Measurements from ENCODE around the gene EXOC3L4. TPM values are rescaled to one million over a fixed set of nuclear protein-coding genes. Genes with fewer than 3 reads are reported as not detected.
"Not testable (repeated sequence)": the region's sequence is repeated elsewhere in the genome, so short reads cannot be mapped to it uniquely, and the experiment has no call there.

Gene EXOC3L4
- total RNA-seq, 2 experiments from 2014 or later: not detected

- no TSS peak for BruUV-seq (replicated peaks)
- Histone ChIP-seq H3K27ac (ENCODE audit: low read depth, low read length, poor library complexity, severe bottlenecking) (no peak overlapping the region), H3K79me2 (ENCODE audit: insufficient read depth, low read depth, low read length) (no peaks in the 10 kb centered on the region), H3K9me3 (ENCODE audit: low read length) (no peaks in the 10 kb centered on the region), H2AFZ (ENCODE audit: low read length) (no peak overlapping the region), H4K20me1 (ENCODE audit: insufficient read depth, low read length) (no peaks in the 10 kb centered on the region), H3K4me3 (ENCODE audit: low read depth, low read length, poor library complexity, severe bottlenecking) (no peak overlapping the region), H3K4me2 (ENCODE audit: low read length) (no peak overlapping the region), H3K36me3 (ENCODE audit: insufficient read depth, low read length) (no peaks in the 10 kb centered on the region), H3K4me1 (ENCODE audit: insufficient read depth, low read length, poor library complexity, severe bottlenecking) (peaks cover 18% of the 10 kb centered on the region), H3K9me2 (ENCODE audit: insufficient read depth, low read length) (no peaks in the 10 kb centered on the region)
- ChIA-PET CTCF (ENCODE audit: unreplicated experiment) (interaction anchor here (0.6 to 1.1 kb wide), 2 partner anchors 24 to 212 kb away, joined by 3 to 6 read pairs; no protein-coding TSS in a partner anchor), POLR2A (no interaction called here)
- DNase-seq (ENCODE audit: low spot score): no peak
- intact Hi-C loops (cut with micrococcal nuclease; ENCODE audit: unreplicated experiment): no loop called here
- no peak for TF ChIP-seq EZH2phosphoT487 (IDR thresholded peaks at IDR 0.05; ENCODE audit: borderline replicate concordance, low read depth, low read length)
- no peak for TF ChIP-seq CTCF (conservative IDR thresholded peaks at IDR 0.05; ENCODE audit: low read length)
These were observed 22.1 kb downstream of the EXOC3L4 start for GRCh38 chr14:103116636-103117035.

- H3K27ac ChIP-seq (ENCODE audit: low read depth, low read length, poor library complexity, severe bottlenecking); H3K9me3 ChIP-seq (ENCODE audit: low read length); H3K79me2 ChIP-seq (ENCODE audit: insufficient read depth, low read depth, low read length); CTCF ChIA-PET (ENCODE audit: unreplicated experiment); BruUV-seq (replicated peaks); intact Hi-C loops (cut with micrococcal nuclease; ENCODE audit: unreplicated experiment); H4K20me1 ChIP-seq (ENCODE audit: insufficient read depth, low read length); H3K9me2 ChIP-seq (ENCODE audit: insufficient read depth, low read length); H3K4me2 ChIP-seq (ENCODE audit: low read length); H3K36me3 ChIP-seq (ENCODE audit: insufficient read depth, low read length); H3K4me1 ChIP-seq (ENCODE audit: insufficient read depth, low read length, poor library complexity, severe bottlenecking); DNase-seq (ENCODE audit: low spot score); H3K4me3 ChIP-seq (ENCODE audit: low read depth, low read length, poor library complexity, severe bottlenecking); H2AFZ ChIP-seq (ENCODE audit: low read length): not testable (repeated sequence)
- POLR2A ChIA-PET: interaction anchor here (0.7 kb wide), 1 partner anchor 807 kb away, joined by 4 read pairs; no protein-coding TSS in a partner anchor
These were observed 23.0 kb downstream of the EXOC3L4 start for GRCh38 chr14:103117499-103117898.

GRCh38 chr14:103118018-103118662 lies 23.6 kb downstream of the EXOC3L4 start:
- POLR2A ChIA-PET: no interaction called here
- Histone ChIP-seq H4K20me1 (ENCODE audit: insufficient read depth, low read length) (no peaks in the 10 kb centered on the region), H3K36me3 (ENCODE audit: insufficient read depth, low read length) (no peaks in the 10 kb centered on the region), H3K9me3 (ENCODE audit: low read length) (no peaks in the 10 kb centered on the region), H2AFZ (ENCODE audit: low read length) (no peak overlapping the region), H3K27ac (ENCODE audit: low read depth, low read length, poor library complexity, severe bottlenecking) (no peak overlapping the region), H3K9me2 (ENCODE audit: insufficient read depth, low read length) (no peaks in the 10 kb centered on the region), H3K4me2 (ENCODE audit: low read length) (no peak overlapping the region), H3K79me2 (ENCODE audit: insufficient read depth, low read depth, low read length) (no peaks in the 10 kb centered on the region), H3K4me1 (ENCODE audit: insufficient read depth, low read length, poor library complexity, severe bottlenecking) (peaks cover 7% of the 10 kb centered on the region), H3K4me3 (ENCODE audit: low read depth, low read length, poor library complexity, severe bottlenecking) (no peak overlapping the region)
- CTCF ChIA-PET (ENCODE audit: unreplicated experiment): no interaction called here
- TF ChIP-seq CTCF (conservative IDR thresholded peaks at IDR 0.05; ENCODE audit: low read length) (no peak), EZH2phosphoT487 (IDR thresholded peaks at IDR 0.05; ENCODE audit: borderline replicate concordance, low read depth, low read length) (no peak)
- no TSS peak for BruUV-seq (replicated peaks)
- DNase-seq (ENCODE audit: low spot score): no peak
- intact Hi-C loops (cut with micrococcal nuclease; ENCODE audit: unreplicated experiment): no loop called here

Measured in OCI-LY7 (cell line).